Keratinocyte (primary cell): ENCODE measurements around the gene TMEM150B.

ENCODE experiments used
- CTCF ChIP-seq, 3 experiments: IDR thresholded peaks in 1 of 3; conservative IDR thresholded peaks in 1 of 3; optimal IDR thresholded peaks in 1 of 3; 2 replicates in 2 of 3; 3 replicates in 1 of 3; pipeline versions ENCODE3 to v1.5.1; 2011; ENCODE audit warnings: low read length in 3 of 3, mild to moderate bottlenecking in 3 of 3, moderate library complexity in 2 of 3, control low read depth in 1 of 3, inconsistent platforms in 1 of 3; ENCODE audit not compliant: insufficient read depth in 2 of 3; ENCODE audit errors: extremely low read depth in 1 of 3
- EZH2 ChIP-seq: IDR thresholded peaks from one replicate; pipeline ENCODE4 v1.6.1; 2012; ENCODE audit warnings: inconsistent platforms, mild to moderate bottlenecking, low read length, moderate library complexity

DNA sequence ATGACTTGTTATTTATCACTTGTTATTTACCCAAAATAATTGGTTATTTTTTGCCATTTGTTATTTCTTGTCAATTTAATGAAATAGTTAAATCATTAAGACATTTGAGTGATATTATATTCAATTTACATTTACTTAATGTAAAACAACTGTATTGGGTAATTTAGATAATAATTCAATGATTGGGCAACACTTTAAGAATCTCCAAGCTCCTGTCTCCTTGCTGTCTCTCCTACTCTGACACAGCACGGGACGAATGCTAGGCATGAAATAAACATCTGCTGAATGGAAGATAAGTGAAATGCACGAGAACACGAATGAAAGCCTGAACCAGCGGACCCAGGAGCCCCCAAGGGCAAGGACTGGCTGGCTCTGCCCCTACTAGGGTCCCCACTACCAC, 60.6 kb downstream of the TMEM150B start:
- no peak for TF ChIP-seq CTCF (optimal IDR thresholded peaks at IDR 0.05 in 1 of 3, IDR thresholded peaks at IDR 0.05 in 1 of 3, conservative IDR thresholded peaks at IDR 0.05 in 1 of 3; ENCODE audit: extremely low read depth in 1 of 3, insufficient read depth in 2 of 3, low read length in 3 of 3)
- no peak for TF ChIP-seq EZH2
